Gastrocnemius medialis (tissue), 4 donors: Measurements from ENCODE around the gene AIF1L. TPM values are rescaled to one million over a fixed set of nuclear protein-coding genes. Genes with fewer than 3 reads are reported as not detected.
A peak's percentile ranks its signal among the peaks of the same experiment; 100 is the strongest.

Experiments
- ATAC-seq, 2 donors: fragments of 150-250 bp; one replicate each; pipeline ENCODE4 v1.9.1; 2016
- DNase-seq, 2 donors: peaks; one replicate each; pipeline ENCODE4 v3.0.0-alpha.2; 2019
- H3K27ac ChIP-seq, 4 donors: fragments of 200-600 bp; sonication (generic); 1 replicate in 1 of 4; 2 replicates in 3 of 4; pipeline ENCODE4 v1.5.1; 2016 to 2018; ENCODE audit warnings: mild to moderate bottlenecking in 2 of 4, moderate library complexity in 1 of 4
- H3K27me3 ChIP-seq, 3 donors: fragments of 200-600 bp; sonication (generic) in 2 of 3; 1 replicate in 1 of 3; 2 replicates in 2 of 3; pipeline versions ENCODE4 v1.5.1 to v1.6.0; 2016 to 2019; ENCODE audit warnings: mild to moderate bottlenecking in 1 of 3, moderate library complexity in 1 of 3
- H3K36me3 ChIP-seq, 2 donors: fragments of 200-600 bp; sonication (generic) in 1 of 2; one replicate each; pipeline ENCODE4 v1.5.1; 2017 to 2018
- H3K4me1 ChIP-seq, 2 donors: fragments of 200-600 bp; sonication (generic) in 1 of 2; one replicate each; pipeline ENCODE4 v1.5.1; 2016 to 2017; ENCODE audit warnings: mild to moderate bottlenecking in 2 of 2
- H3K4me3 ChIP-seq, 4 donors: fragments of 200-600 bp; sonication (generic) in 3 of 4; 1 replicate in 1 of 4; 2 replicates in 3 of 4; pipeline ENCODE4 v1.5.1; 2016 to 2019; ENCODE audit warnings: mild to moderate bottlenecking in 2 of 4
- H3K9me3 ChIP-seq, 3 donors: fragments of 200-600 bp; sonication (generic) in 2 of 3; 1 replicate in 1 of 3; 2 replicates in 2 of 3; pipeline ENCODE4 v1.5.1; 2016 to 2019
- CTCF ChIP-seq, 5 experiments: fragments of 450-650 bp in 3 of 5; fragments of 200-600 bp in 2 of 5; sonication (generic) in 2 of 5; IDR thresholded peaks in 4 of 5; conservative IDR thresholded peaks in 1 of 5; 1 replicate in 4 of 5; 2 replicates in 1 of 5; pipeline ENCODE4 v1.5.1; 2016 to 2019; ENCODE audit warnings: antibody characterized with exemption in 5 of 5, mild to moderate bottlenecking in 3 of 5, moderate library complexity in 3 of 5
- POLR2A ChIP-seq, 2 donors: fragments of 450-650 bp; IDR thresholded peaks; one replicate each; pipeline ENCODE4 v1.6.1; 2017; ENCODE audit warnings: antibody characterized with exemption in 2 of 2, mild to moderate bottlenecking in 2 of 2, moderate library complexity in 2 of 2
- in situ Hi-C, 4 donors: fragments of 200-750 bp; cut with MboI; loops; one replicate each; pipeline versions ENCODE4 v1.15.0 to v1.8.0; 2017; ENCODE audit warnings: low sequenced_read_pairs in 4 of 4
- intact Hi-C: fragments of 100-400 bp; cut with DNase I; formaldehyde crosslinking; loops from one replicate; pipeline ENCODE4 v1.15.1; 2023; ENCODE audit warnings: low total_unique reads
- total RNA-seq, 4 donors: library from RNA; depleted of rRNA; stranded (reverse); fragments of >200 nt; gene quantifications; one replicate each; pipeline versions ENCODE4 v1.1.0 to v1.2.3, GENCODE V29; 2016

Gene AIF1L
- total RNA-seq, result 10 to 100 TPM in 1 of 4 donors, 1 to 10 TPM in 3; 7.5 to 10.6 (median 8.9) TPM

GRCh38 chr9:131096269-131097125, at the start of gene AIF1L:
AIF1L (plus strand) TSS chr9:131096531; CDS start chr9:131096630, 99 bp downstream.
- no peak for DNase-seq
- Histone ChIP-seq H3K27me3 (peaks cover 33 to 47% (median 33%) of the 10 kb centered on the region in 3 donors), H3K4me1 (no peaks in the 10 kb centered on the region), H3K9me3 (no peaks in the 10 kb centered on the region), H3K4me3 (peak within 1 kb of the TSS; percentile 47 to 57 (median 54)), H3K36me3 (no peaks in the 10 kb centered on the region), H3K27ac (peak within 1 kb of the TSS; percentile 30 to 72 (median 62))
- intact Hi-C loops, result no loop called here
- TF ChIP-seq CTCF (IDR thresholded peaks at IDR 0.05 in 4 of 5, conservative IDR thresholded peaks at IDR 0.05 in 1 of 5) (no peak), POLR2A (IDR thresholded peaks at IDR 0.05) (peak in 1 of 2 donors; percentile 34)
- in situ Hi-C loops, result no loop called here
- peak in 1 of 2 donors; percentile 10 for ATAC-seq

GRCh38 chr9:131046581-131047202, 49.6 kb upstream of the AIF1L start:
- DNase-seq, result no peak
- intact Hi-C loops (loop anchor here (2.0 to 5.0 kb wide), 2 partner anchors 179 to 346 kb away; no protein-coding TSS in a partner anchor), in situ Hi-C loops (no loop called here)
- Histone ChIP-seq H3K27me3 (no peaks in the 10 kb centered on the region), H3K27ac (no peak overlapping the region), H3K9me3 (no peaks in the 10 kb centered on the region), H3K36me3 (no peaks in the 10 kb centered on the region), H3K4me1 (no peaks in the 10 kb centered on the region), H3K4me3 (no peak overlapping the region)
- peak; percentile 69 for ATAC-seq
- TF ChIP-seq CTCF (IDR thresholded peaks at IDR 0.05 in 4 of 5, conservative IDR thresholded peaks at IDR 0.05 in 1 of 5), result peak; percentile 59 to 90 (median 79)
- TF ChIP-seq POLR2A (IDR thresholded peaks at IDR 0.05), result no peak

- in situ Hi-C loops (no loop called here), intact Hi-C loops (loop anchor here (5.0 kb wide), 1 partner anchor 181 kb away; no protein-coding TSS in a partner anchor)
- H3K27me3 ChIP-seq, result peaks cover 0 to 3% (median 3%) of the 10 kb centered on the region in 3 donors
- no peak for DNase-seq
- ATAC-seq, result no peak
- H3K27ac ChIP-seq, result no peak overlapping the region
- no peaks in the 10 kb centered on the region for H3K4me1 ChIP-seq
- no peak overlapping the region for H3K4me3 ChIP-seq
- no peaks in the 10 kb centered on the region for H3K9me3 ChIP-seq
- TF ChIP-seq CTCF (IDR thresholded peaks at IDR 0.05 in 4 of 5, conservative IDR thresholded peaks at IDR 0.05 in 1 of 5) (no peak), POLR2A (IDR thresholded peaks at IDR 0.05) (no peak)
- H3K36me3 ChIP-seq, result no peaks in the 10 kb centered on the region
These were observed 48.0 kb upstream of the AIF1L start for GRCh38 chr9:131048332-131048731.

GRCh38 chr9:131048820-131049219, 47.5 kb upstream of the AIF1L start:
- H3K36me3 ChIP-seq, result no peaks in the 10 kb centered on the region
- intact Hi-C loops (loop anchor here (5.0 kb wide), 1 partner anchor 182 kb away; no protein-coding TSS in a partner anchor), in situ Hi-C loops (no loop called here)
- peaks cover 0 to 4% (median 3%) of the 10 kb centered on the region in 3 donors for H3K27me3 ChIP-seq
- TF ChIP-seq POLR2A (IDR thresholded peaks at IDR 0.05) (no peak), CTCF (IDR thresholded peaks at IDR 0.05 in 4 of 5, conservative IDR thresholded peaks at IDR 0.05 in 1 of 5) (no peak)
- no peak overlapping the region for H3K27ac ChIP-seq
- DNase-seq, result no peak
- no peaks in the 10 kb centered on the region for H3K4me1 ChIP-seq
- no peak for ATAC-seq
- H3K9me3 ChIP-seq, result no peaks in the 10 kb centered on the region
- H3K4me3 ChIP-seq, result no peak overlapping the region
